OCI-LY7 (cell line): ENCODE measurements around the gene LIMK2. TPM values are rescaled to one million over a fixed set of nuclear protein-coding genes. Genes with fewer than 3 reads are reported as not detected.
A peak's percentile ranks its signal among the peaks of the same experiment; 100 is the strongest.

Experiments used
- BruUV-seq: library from RNA; stranded (reverse); fragments of 400-500 nt; replicated peaks from 2 replicates; lab custom pipeline; 2021; lab: Mats Ljungman, UMichigan
- CTCF ChIA-PET: fragments of 300-600 bp; sonication (Branson Sonifier 250); formaldehyde crosslinking; loops from one replicate; lab custom pipeline; 2022; ENCODE audit warnings: antibody characterized with exemption; ENCODE audit not compliant: unreplicated experiment; lab: Charles Lee
- POLR2A ChIA-PET: fragments of 300-600 bp; sonication (Branson Sonifier 250); formaldehyde crosslinking; loops from one replicate; lab custom pipeline; 2022; ENCODE audit warnings: antibody characterized with exemption; lab: Charles Lee
- DNase-seq: peaks from one replicate; pipeline ENCODE4 v3.0.0-alpha.2; 2015; ENCODE audit warnings: low spot score
- H2AFZ ChIP-seq: fragments of 200-600 bp; sonication (generic), shearing (Covaris generic); 2 replicates; pipeline ENCODE4 v1.6.1; 2014; ENCODE audit warnings: mild to moderate bottlenecking, antibody characterized with exemption, low read length, moderate library complexity
- H3K27ac ChIP-seq: fragments of 200-600 bp; sonication (generic); 2 replicates; pipeline ENCODE4 v1.5.1; 2014; ENCODE audit warnings: mixed run types, low read depth, mild to moderate bottlenecking, moderate library complexity, low read length, inconsistent platforms; ENCODE audit not compliant: poor library complexity, severe bottlenecking
- H3K36me3 ChIP-seq: fragments of 200-600 bp; sonication (generic); 2 replicates; pipeline ENCODE4 v1.6.1; 2014; ENCODE audit warnings: mild to moderate bottlenecking, antibody characterized with exemption, low read length, moderate library complexity, mixed read lengths; ENCODE audit not compliant: insufficient read depth
- H3K4me1 ChIP-seq: fragments of 200-600 bp; sonication (generic); 2 replicates; pipeline ENCODE4 v1.5.1; 2014; ENCODE audit warnings: mild to moderate bottlenecking, low read length; ENCODE audit not compliant: insufficient read depth, poor library complexity, severe bottlenecking
- H3K4me2 ChIP-seq: fragments of 200-600 bp; sonication (generic); 2 replicates; pipeline ENCODE4 v1.6.1; 2014; ENCODE audit warnings: mild to moderate bottlenecking, low read length
- H3K4me3 ChIP-seq: fragments of 200-600 bp; sonication (generic); 2 replicates; pipeline ENCODE4 v1.5.1; 2014; ENCODE audit warnings: mild to moderate bottlenecking, low read depth, low read length; ENCODE audit not compliant: poor library complexity, severe bottlenecking
- H3K79me2 ChIP-seq: fragments of 200-600 bp; sonication (generic); 2 replicates; pipeline ENCODE4 v1.6.1; 2016; ENCODE audit warnings: low read depth, mild to moderate bottlenecking, low read length, moderate library complexity, mixed read lengths; ENCODE audit not compliant: insufficient read depth
- H3K9me2 ChIP-seq: fragments of 200-600 bp; sonication (generic); 2 replicates; pipeline ENCODE4 v1.6.1; 2016; ENCODE audit warnings: mild to moderate bottlenecking, low read length, mixed read lengths; ENCODE audit not compliant: insufficient read depth
- H3K9me3 ChIP-seq: fragments of 200-600 bp; sonication (generic); 2 replicates; pipeline ENCODE4 v1.6.1; 2014; ENCODE audit warnings: mild to moderate bottlenecking, mixed run types, low read length, mixed read lengths
- H4K20me1 ChIP-seq: fragments of 200-600 bp; sonication (generic); 2 replicates; pipeline ENCODE4 v1.6.1; 2014; ENCODE audit warnings: mild to moderate bottlenecking, antibody characterized with exemption, low read length, moderate library complexity, mixed read lengths; ENCODE audit not compliant: insufficient read depth
- EZH2phosphoT487 ChIP-seq: fragments of 200-600 bp; sonication (generic); IDR thresholded peaks from 2 replicates; pipeline ENCODE4 v1.6.1; 2018; ENCODE audit warnings: low read depth, borderline replicate concordance, mild to moderate bottlenecking, mixed run types, antibody characterized with exemption, low read length, moderate library complexity, mixed read lengths
- intact Hi-C: fragments of 100-400 bp; cut with micrococcal nuclease; formaldehyde crosslinking; loops from one replicate; pipeline ENCODE4 v1.10.0; 2022; ENCODE audit not compliant: unreplicated experiment
- total RNA-seq, 2 experiments: library from RNA; depleted of rRNA in 1 of 2; stranded (reverse); fragments of >200 nt in 1 of 2; shearing (Covaris generic) in 1 of 2; gene quantifications; 2 replicates each; pipeline ENCODE4 v1.2.3, GENCODE V29; 2014 to 2022
- TF ChIP-seq, protein P1 (sequence below): fragments of 200-600 bp; sonication (generic); conservative IDR thresholded peaks from 2 replicates; pipeline ENCODE4 v1.5.1; 2014; ENCODE audit warnings: mild to moderate bottlenecking, antibody characterized with exemption, low read length, moderate library complexity, mixed read lengths

The LIMK2 gene
- total RNA-seq, 2 experiments from 2014 or later: 16.2 to 24.8 TPM

DNA sequence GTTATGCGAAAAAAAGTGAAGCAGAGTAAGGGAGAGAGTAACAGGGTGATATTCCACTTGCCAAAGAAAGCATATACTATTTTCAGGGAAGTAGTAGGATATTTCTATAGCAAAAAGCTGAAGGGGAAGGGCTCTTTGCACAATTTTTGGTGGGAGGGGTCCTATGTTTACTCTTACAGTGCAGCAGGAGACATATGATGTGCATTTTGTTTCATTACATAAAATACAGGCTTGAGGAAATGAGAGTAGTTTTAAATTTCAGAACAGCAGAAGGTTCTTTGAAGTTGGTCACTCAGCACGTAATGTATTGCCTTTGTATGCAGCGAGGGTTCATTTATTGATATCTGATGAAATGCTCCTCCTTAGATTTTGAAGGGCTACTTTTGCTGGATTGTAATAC is 83.3 kb downstream of the LIMK2 start:
- H3K9me2 ChIP-seq: no peaks in the 10 kb centered on the region
- no TSS peak for BruUV-seq
- CTCF ChIA-PET: no interaction called here
- 0 out of 2 replicates have a peak, but pooled peaks cover 5% of the 10 kb centered on the region for H3K9me3 ChIP-seq
- peak overlapping the region; percentile 40; the same call in 1 of the 2 replicates for H2AFZ ChIP-seq
- H3K36me3 ChIP-seq: no peaks in the 10 kb centered on the region
- no peak overlapping the region for H3K27ac ChIP-seq
- POLR2A ChIA-PET: interaction anchor here (0.7 kb wide), 1 partner anchor 213 kb away, joined by 3 read pairs; no protein-coding TSS in a partner anchor
- H3K4me1 ChIP-seq: peaks cover 33% of the 10 kb centered on the region
- H3K4me2 ChIP-seq: peak overlapping the region; percentile 55
- TF ChIP-seq, protein P1, sequence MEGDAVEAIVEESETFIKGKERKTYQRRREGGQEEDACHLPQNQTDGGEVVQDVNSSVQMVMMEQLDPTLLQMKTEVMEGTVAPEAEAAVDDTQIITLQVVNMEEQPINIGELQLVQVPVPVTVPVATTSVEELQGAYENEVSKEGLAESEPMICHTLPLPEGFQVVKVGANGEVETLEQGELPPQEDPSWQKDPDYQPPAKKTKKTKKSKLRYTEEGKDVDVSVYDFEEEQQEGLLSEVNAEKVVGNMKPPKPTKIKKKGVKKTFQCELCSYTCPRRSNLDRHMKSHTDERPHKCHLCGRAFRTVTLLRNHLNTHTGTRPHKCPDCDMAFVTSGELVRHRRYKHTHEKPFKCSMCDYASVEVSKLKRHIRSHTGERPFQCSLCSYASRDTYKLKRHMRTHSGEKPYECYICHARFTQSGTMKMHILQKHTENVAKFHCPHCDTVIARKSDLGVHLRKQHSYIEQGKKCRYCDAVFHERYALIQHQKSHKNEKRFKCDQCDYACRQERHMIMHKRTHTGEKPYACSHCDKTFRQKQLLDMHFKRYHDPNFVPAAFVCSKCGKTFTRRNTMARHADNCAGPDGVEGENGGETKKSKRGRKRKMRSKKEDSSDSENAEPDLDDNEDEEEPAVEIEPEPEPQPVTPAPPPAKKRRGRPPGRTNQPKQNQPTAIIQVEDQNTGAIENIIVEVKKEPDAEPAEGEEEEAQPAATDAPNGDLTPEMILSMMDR: no peak
- TF ChIP-seq EZH2phosphoT487: no peak
- no peaks in the 10 kb centered on the region for H4K20me1 ChIP-seq
- H3K79me2 ChIP-seq: peaks cover 5% of the 10 kb centered on the region; the same call in 1 of the 2 replicates
- intact Hi-C loops: no loop called here
- no peak for DNase-seq
- H3K4me3 ChIP-seq: peak overlapping the region; percentile 32

DNA sequence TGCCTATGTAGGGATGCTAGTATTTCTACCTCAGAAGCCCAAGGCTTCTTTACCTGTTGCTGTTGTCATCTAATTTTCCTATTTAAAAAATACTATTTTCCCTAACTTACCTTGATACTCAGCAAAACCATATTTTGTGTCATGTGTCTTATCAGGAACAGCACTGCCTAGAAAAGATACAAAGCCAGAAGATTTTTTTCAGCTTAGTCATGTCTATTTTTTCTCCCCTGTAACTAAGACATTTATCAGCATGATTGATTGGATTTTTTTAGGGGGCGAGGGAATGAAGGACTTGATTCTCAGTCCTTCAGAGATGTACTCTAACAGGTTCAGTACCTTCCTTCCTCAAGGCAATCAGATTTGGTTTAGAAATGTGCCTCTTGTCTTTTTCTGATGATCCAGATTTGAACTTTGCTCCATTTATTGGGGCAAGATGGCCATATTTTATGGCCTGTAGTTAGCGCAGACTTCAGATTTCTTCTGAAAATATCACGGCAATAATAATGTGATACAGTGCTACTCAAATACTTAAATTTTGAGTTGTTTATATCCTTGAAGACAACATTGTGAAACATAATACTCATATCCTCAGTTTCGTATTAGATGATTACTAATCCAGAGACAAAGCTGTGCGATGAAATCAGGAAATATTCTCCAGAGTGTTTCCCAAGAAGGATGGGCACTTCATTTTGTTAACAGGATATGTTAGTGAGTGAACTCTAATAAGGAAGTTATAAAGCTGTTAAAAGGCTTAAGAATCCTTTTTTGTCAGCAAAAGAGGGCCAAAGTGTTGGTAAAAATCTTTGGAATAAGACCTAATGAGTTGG is 83.9 kb downstream of the LIMK2 start:
- no peaks in the 10 kb centered on the region for H4K20me1 ChIP-seq
- no peak overlapping the region for H3K27ac ChIP-seq
- no peaks in the 10 kb centered on the region for H3K9me2 ChIP-seq
- H3K4me1 ChIP-seq: peaks cover 33% of the 10 kb centered on the region
- no TSS peak for BruUV-seq
- no peak for TF ChIP-seq EZH2phosphoT487
- TF ChIP-seq, protein P1: no peak
- H3K79me2 ChIP-seq: peaks cover 5% of the 10 kb centered on the region; the same call in 1 of the 2 replicates
- peak overlapping the region; percentile 32 for H3K4me3 ChIP-seq
- peak overlapping the region; percentile 40; the same call in 1 of the 2 replicates for H2AFZ ChIP-seq
- 0 out of 2 replicates have a peak, but pooled peaks cover 5% of the 10 kb centered on the region for H3K9me3 ChIP-seq
- POLR2A ChIA-PET: interaction anchor here (0.6 to 1.0 kb wide), 6 partner anchors 13 to 550 kb away, joined by 3 to 4 read pairs (median 3); partner anchors contain the start of gene DRG1
- H3K4me2 ChIP-seq: peak overlapping the region; percentile 55
- DNase-seq: no peak
- intact Hi-C loops: no loop called here
- CTCF ChIA-PET: interaction anchor here (0.7 kb wide), 1 partner anchor 12 kb away, joined by 3 read pairs; no protein-coding TSS in a partner anchor
- no peaks in the 10 kb centered on the region for H3K36me3 ChIP-seq
